Mesenchymal stem cell (in vitro differentiated cells and primary cell): ENCODE measurements around the gene MEMO1.

Source experiments
- DNase-seq: peaks from one replicate; pipeline ENCODE4 v3.0.0-alpha.2; 2013
- H2AFZ ChIP-seq: one replicate; pipeline ENCODE4 v1.6.1; 2013; ENCODE audit warnings: low read depth, mild to moderate bottlenecking, control low read depth, inconsistent platforms, low read length, moderate library complexity
- H2AK5ac ChIP-seq: 2 replicates; pipeline ENCODE4 v1.6.1; 2013; ENCODE audit warnings: low read length, moderate library complexity, mild to moderate bottlenecking, inconsistent platforms; ENCODE audit not compliant: severe bottlenecking
- H2BK120ac ChIP-seq: one replicate; pipeline ENCODE4 v1.6.1; 2013; ENCODE audit warnings: low read depth, mild to moderate bottlenecking, inconsistent platforms, low read length, moderate library complexity
- H2BK12ac ChIP-seq, 2 experiments: one replicate each; pipeline ENCODE4 v1.6.1; 2013; ENCODE audit warnings: inconsistent platforms in 2 of 2, low read length in 2 of 2, mild to moderate bottlenecking in 2 of 2, moderate library complexity in 2 of 2, control low read depth in 1 of 2
- H2BK15ac ChIP-seq: one replicate; pipeline ENCODE4 v1.6.1; 2013; ENCODE audit warnings: mild to moderate bottlenecking, low read depth, inconsistent platforms; ENCODE audit not compliant: poor library complexity, severe bottlenecking
- H2BK5ac ChIP-seq: 2 replicates; pipeline ENCODE4 v1.6.1; 2013; ENCODE audit warnings: low read depth, mild to moderate bottlenecking, low read length, control low read depth, inconsistent platforms; ENCODE audit not compliant: poor library complexity, severe bottlenecking
- H3K14ac ChIP-seq, 2 experiments: one replicate each; pipeline ENCODE4 v1.6.1; 2013; ENCODE audit warnings: inconsistent platforms in 2 of 2, low read length in 2 of 2, control low read depth in 1 of 2, mild to moderate bottlenecking in 1 of 2, moderate library complexity in 1 of 2
- H3K18ac ChIP-seq, 2 experiments: one replicate each; pipeline ENCODE4 v1.6.1; 2013; ENCODE audit warnings: inconsistent platforms in 2 of 2, low read length in 2 of 2, control low read depth in 1 of 2, low read depth in 1 of 2, mild to moderate bottlenecking in 1 of 2
- H3K23ac ChIP-seq, 2 experiments: one replicate each; pipeline ENCODE4 v1.6.1; 2013; ENCODE audit warnings: inconsistent platforms in 2 of 2, low read length in 2 of 2, mild to moderate bottlenecking in 2 of 2, moderate library complexity in 2 of 2, control low read depth in 1 of 2
- H3K27ac ChIP-seq: 2 replicates; pipeline ENCODE4 v1.5.1; 2013; ENCODE audit warnings: mild to moderate bottlenecking, moderate library complexity, low read length, control low read depth, inconsistent platforms; ENCODE audit not compliant: poor library complexity, severe bottlenecking
- H3K27me3 ChIP-seq, 2 experiments: 2 replicates each; pipeline versions ENCODE4 v1.6.1 to v1.7.0; 2013; ENCODE audit warnings: low read length in 2 of 2, mild to moderate bottlenecking in 2 of 2, moderate library complexity in 2 of 2, control low read depth in 1 of 2, inconsistent platforms in 1 of 2; ENCODE audit not compliant: control insufficient read depth in 1 of 2, insufficient read depth in 1 of 2
- H3K36me3 ChIP-seq, 2 experiments: 2 replicates each; pipeline versions ENCODE4 v1.6.1 to v1.7.0; 2013; ENCODE audit warnings: low read length in 2 of 2, control low read depth in 1 of 2, inconsistent platforms in 1 of 2, low read depth in 1 of 2, mild to moderate bottlenecking in 1 of 2; ENCODE audit not compliant: insufficient read depth in 2 of 2, control insufficient read depth in 1 of 2
- H3K4ac ChIP-seq, 2 experiments: one replicate each; pipeline ENCODE4 v1.6.1; 2013; ENCODE audit warnings: inconsistent platforms in 2 of 2, low read length in 2 of 2, mild to moderate bottlenecking in 2 of 2, moderate library complexity in 2 of 2, control low read depth in 1 of 2, low read depth in 1 of 2
- H3K4me1 ChIP-seq: 2 replicates; pipeline ENCODE4 v1.6.1; 2013; ENCODE audit warnings: low read depth, low read length, control low read depth; ENCODE audit not compliant: control insufficient read depth, insufficient read depth
- H3K4me2 ChIP-seq: 2 replicates; pipeline ENCODE4 v1.6.1; 2013; ENCODE audit warnings: low read length, mild to moderate bottlenecking, inconsistent platforms; ENCODE audit not compliant: poor library complexity, severe bottlenecking
- H3K4me3 ChIP-seq, 2 experiments: 2 replicates each; pipeline versions ENCODE4 v1.5.1 to v1.7.0; 2013; ENCODE audit warnings: low read length in 2 of 2, mild to moderate bottlenecking in 2 of 2, control low read depth in 1 of 2, low read depth in 1 of 2; ENCODE audit not compliant: insufficient read depth in 1 of 2
- H3K79me1 ChIP-seq: replicated peaks from 2 replicates; pipeline ENCODE4 v1.6.1; 2013; ENCODE audit warnings: mild to moderate bottlenecking, control low read depth, low read length, inconsistent platforms; ENCODE audit not compliant: poor library complexity, severe bottlenecking
- H3K9ac ChIP-seq: 2 replicates; pipeline ENCODE4 v1.7.0; 2013; ENCODE audit warnings: mild to moderate bottlenecking, low read length, moderate library complexity
- H3K9me3 ChIP-seq: 2 replicates; pipeline ENCODE4 v1.7.0; 2013; ENCODE audit warnings: mild to moderate bottlenecking, low read length; ENCODE audit not compliant: control insufficient read depth
- H4K8ac ChIP-seq: one replicate; pipeline ENCODE4 v1.6.1; 2013; ENCODE audit warnings: inconsistent platforms, mild to moderate bottlenecking, low read length, moderate library complexity
- H4K91ac ChIP-seq: one replicate; pipeline ENCODE4 v1.6.1; 2013; ENCODE audit warnings: mild to moderate bottlenecking, low read length, inconsistent platforms
- WGBS: methylation state at CpG from one replicate; pipeline ENCODE4 v1.1.7; 2013; ENCODE audit warnings: mixed read lengths; 5-methylcytosine and 5-hydroxymethylcytosine counted together

The MEMO1 gene

GRCh38 chr2:31997653-31998052 lies 13.2 kb downstream of the MEMO1 start:
- H3K79me1 ChIP-seq = peaks cover 10% of the 10 kb centered on the region
- H2BK120ac ChIP-seq = no peak overlapping the region
- H3K27me3 ChIP-seq = no peaks in the 10 kb centered on the region
- no peak overlapping the region for H2AFZ ChIP-seq
- 67% methylated on average over 3 of the region's 3 CpGs for WGBS
- H2BK12ac ChIP-seq = no peak overlapping the region
- no peak overlapping the region for H3K4ac ChIP-seq
- peaks cover 5% of the 10 kb centered on the region for H3K4me1 ChIP-seq
- DNase-seq = peak; percentile 33
- no peak overlapping the region for H3K14ac ChIP-seq
- H3K9me3 ChIP-seq = no peaks in the 10 kb centered on the region
- no peak overlapping the region for H3K9ac ChIP-seq
- H3K36me3 ChIP-seq = no peaks in the 10 kb centered on the region
- peak overlapping the region in 1 of 2 experiments; percentile 33 for H3K18ac ChIP-seq
- no peak overlapping the region for H4K91ac ChIP-seq
- no peak overlapping the region for H3K4me3 ChIP-seq
- H2AK5ac ChIP-seq = no peak overlapping the region
- H3K23ac ChIP-seq = no peak overlapping the region
- H3K27ac ChIP-seq = no peak overlapping the region
- H2BK5ac ChIP-seq = no peak overlapping the region
- no peak overlapping the region for H2BK15ac ChIP-seq
- H3K4me2 ChIP-seq = no peak overlapping the region
- no peak overlapping the region for H4K8ac ChIP-seq

- no peak overlapping the region for H3K9ac ChIP-seq
- no peaks in the 10 kb centered on the region for H3K27me3 ChIP-seq
- peaks cover 5% of the 10 kb centered on the region for H3K4me1 ChIP-seq
- H3K27ac ChIP-seq = no peak overlapping the region
- H4K91ac ChIP-seq = no peak overlapping the region
- H2BK15ac ChIP-seq = no peak overlapping the region
- H3K4me2 ChIP-seq = no peak overlapping the region
- DNase-seq = no peak
- H3K9me3 ChIP-seq = no peaks in the 10 kb centered on the region
- H3K4me3 ChIP-seq = no peak overlapping the region
- H2BK120ac ChIP-seq = no peak overlapping the region
- H2BK5ac ChIP-seq = no peak overlapping the region
- H2BK12ac ChIP-seq = no peak overlapping the region
- no peak overlapping the region for H3K14ac ChIP-seq
- WGBS = 97% methylated on average over 6 of the region's 6 CpGs
- no peaks in the 10 kb centered on the region for H3K36me3 ChIP-seq
- no peak overlapping the region for H2AFZ ChIP-seq
- H3K4ac ChIP-seq = no peak overlapping the region
- H3K23ac ChIP-seq = no peak overlapping the region
- no peak overlapping the region for H3K18ac ChIP-seq
- H4K8ac ChIP-seq = no peak overlapping the region
- peaks cover 10% of the 10 kb centered on the region for H3K79me1 ChIP-seq
- no peak overlapping the region for H2AK5ac ChIP-seq
Measured at GRCh38 chr2:31996571-31997150, 14.1 kb downstream of the MEMO1 start.

- H3K27me3 ChIP-seq = no peaks in the 10 kb centered on the region
- H3K9ac ChIP-seq = no peak overlapping the region
- H3K23ac ChIP-seq = peak overlapping the region in 1 of 2 experiments; percentile 91
- H2AK5ac ChIP-seq = no peak overlapping the region
- no peaks in the 10 kb centered on the region for H3K9me3 ChIP-seq
- H2AFZ ChIP-seq = no peak overlapping the region
- H3K4me2 ChIP-seq = no peak overlapping the region
- no peak overlapping the region for H2BK5ac ChIP-seq
- DNase-seq = no peak
- no peak overlapping the region for H3K4me3 ChIP-seq
- WGBS = 94% methylated on average over 4 of the region's 4 CpGs
- no peak overlapping the region for H2BK15ac ChIP-seq
- no peak overlapping the region for H3K14ac ChIP-seq
- no peak overlapping the region for H2BK120ac ChIP-seq
- no peak overlapping the region for H3K18ac ChIP-seq
- H4K91ac ChIP-seq = no peak overlapping the region
- H3K79me1 ChIP-seq = peaks cover 7% of the 10 kb centered on the region
- H3K36me3 ChIP-seq = no peaks in the 10 kb centered on the region
- no peak overlapping the region for H4K8ac ChIP-seq
- H3K4me1 ChIP-seq = peaks cover 5% of the 10 kb centered on the region
- no peak overlapping the region for H3K4ac ChIP-seq
- no peak overlapping the region for H3K27ac ChIP-seq
- H2BK12ac ChIP-seq = no peak overlapping the region
Measured at GRCh38 chr2:31992934-31993333, 17.9 kb downstream of the MEMO1 start.

- Histone ChIP-seq H2BK12ac (no peak overlapping the region), H3K14ac (no peak overlapping the region), H3K36me3 (no peaks in the 10 kb centered on the region), H2AK5ac (no peak overlapping the region), H3K4me1 (peaks cover 5% of the 10 kb centered on the region), H3K4me2 (no peak overlapping the region), H3K18ac (no peak overlapping the region), H3K4me3 (no peak overlapping the region), H2BK15ac (no peak overlapping the region), H3K79me1 (peaks cover 6% of the 10 kb centered on the region), H3K23ac (no peak overlapping the region), H4K8ac (no peak overlapping the region), H3K9ac (no peak overlapping the region), H2BK120ac (no peak overlapping the region), H2AFZ (no peak overlapping the region), H3K9me3 (no peaks in the 10 kb centered on the region), H4K91ac (no peak overlapping the region), H2BK5ac (no peak overlapping the region), H3K27ac (no peak overlapping the region), H3K27me3 (no peaks in the 10 kb centered on the region), H3K4ac (no peak overlapping the region)
- WGBS = 94% methylated on average over 3 of the region's 3 CpGs
- no peak for DNase-seq
Measured at GRCh38 chr2:31992025-31992579, 18.7 kb downstream of the MEMO1 start.
